HFFc6 (cell line): Measurements from ENCODE around the gene RSL1D1. TPM values are rescaled to one million over a fixed set of nuclear protein-coding genes. Genes with fewer than 3 reads are reported as not detected.

Experiments used
- DNase-seq: peaks from one replicate; pipeline ENCODE4 v3.0.0-alpha.2; 2018
- H3K27ac Mint-ChIP-seq: 2 replicates; pipeline ENCODE4 v1.8.0; 2020; ENCODE audit warnings: mild to moderate bottlenecking, mixed read lengths
- H3K27me3 Mint-ChIP-seq: 2 replicates; pipeline ENCODE4 v1.8.0; 2021; ENCODE audit warnings: mild to moderate bottlenecking, moderate library complexity, mixed read lengths; ENCODE audit not compliant: insufficient read depth
- H3K36me3 Mint-ChIP-seq: 2 replicates; pipeline ENCODE4 v1.8.0; 2021; ENCODE audit warnings: low read depth, mixed read lengths
- H3K4me1 Mint-ChIP-seq: 2 replicates; pipeline ENCODE4 v1.8.0; 2020; ENCODE audit warnings: low read depth, mixed read lengths
- H3K4me3 Mint-ChIP-seq: 2 replicates; pipeline ENCODE4 v1.8.0; 2020; ENCODE audit warnings: mild to moderate bottlenecking, moderate library complexity, mixed read lengths
- H3K9me3 Mint-ChIP-seq: 2 replicates; pipeline ENCODE4 v1.8.0; 2020; ENCODE audit warnings: mild to moderate bottlenecking, mixed read lengths
- total RNA-seq, 6 experiments: library from RNA; stranded (reverse); fragmentation: NEBNext Ultra II Directional; extraction: Animal tissue kit (Norgen Biotek cat#: 25700); gene quantifications; 2 replicates in 1 of 6; 3 replicates in 5 of 6; pipeline ENCODE4 v1.2.3, GENCODE V29; 2021
- TF ChIP-seq, protein P1 (sequence below): fragments of 200-600 bp; sonication (generic); IDR thresholded peaks from 2 replicates; pipeline ENCODE4 v1.5.0; 2021; ENCODE audit warnings: antibody characterized with exemption, mild to moderate bottlenecking

The RSL1D1 gene
- total RNA-seq, 6 experiments from 2014 or later = 151 to 193 (median 168) TPM

DNA sequence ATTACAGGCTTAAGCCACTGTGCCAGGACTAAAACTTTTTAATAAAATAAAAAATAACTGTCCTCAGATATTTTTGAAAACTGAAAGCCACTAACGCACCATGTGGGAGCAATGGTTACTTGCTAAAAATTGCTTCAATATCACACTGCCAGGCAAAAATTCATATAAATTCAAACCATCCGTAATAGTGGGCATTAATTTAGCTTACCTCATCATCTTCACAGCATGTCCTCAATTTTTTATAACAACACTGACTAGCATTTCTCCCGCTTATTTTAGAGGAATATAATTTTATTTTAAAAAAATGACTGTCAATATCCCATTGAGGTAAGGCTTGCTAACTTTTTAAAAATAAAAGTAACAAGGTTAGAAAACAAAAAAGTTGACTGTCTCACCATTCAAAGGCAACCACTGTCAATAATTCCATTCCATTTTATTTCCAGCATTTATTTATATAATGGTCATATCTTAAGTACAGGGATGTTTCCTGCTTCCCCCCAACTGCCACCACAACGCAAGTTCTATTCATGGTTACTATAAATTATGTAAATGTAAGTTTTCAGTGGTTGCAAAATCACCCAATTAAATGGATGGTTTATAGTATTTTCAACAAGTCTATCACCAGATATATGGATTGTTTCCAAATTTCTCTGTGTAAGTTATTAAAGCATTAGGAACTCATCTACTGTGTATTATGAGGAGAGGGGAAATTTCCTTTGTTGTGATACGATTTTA is 39.1 kb upstream of the RSL1D1 start:
- DNase-seq = no peak
- H3K36me3 Mint-ChIP-seq = peaks cover 32% of the 10 kb centered on the region
- H3K27me3 Mint-ChIP-seq = no peaks in the 10 kb centered on the region
- TF ChIP-seq, protein P1, sequence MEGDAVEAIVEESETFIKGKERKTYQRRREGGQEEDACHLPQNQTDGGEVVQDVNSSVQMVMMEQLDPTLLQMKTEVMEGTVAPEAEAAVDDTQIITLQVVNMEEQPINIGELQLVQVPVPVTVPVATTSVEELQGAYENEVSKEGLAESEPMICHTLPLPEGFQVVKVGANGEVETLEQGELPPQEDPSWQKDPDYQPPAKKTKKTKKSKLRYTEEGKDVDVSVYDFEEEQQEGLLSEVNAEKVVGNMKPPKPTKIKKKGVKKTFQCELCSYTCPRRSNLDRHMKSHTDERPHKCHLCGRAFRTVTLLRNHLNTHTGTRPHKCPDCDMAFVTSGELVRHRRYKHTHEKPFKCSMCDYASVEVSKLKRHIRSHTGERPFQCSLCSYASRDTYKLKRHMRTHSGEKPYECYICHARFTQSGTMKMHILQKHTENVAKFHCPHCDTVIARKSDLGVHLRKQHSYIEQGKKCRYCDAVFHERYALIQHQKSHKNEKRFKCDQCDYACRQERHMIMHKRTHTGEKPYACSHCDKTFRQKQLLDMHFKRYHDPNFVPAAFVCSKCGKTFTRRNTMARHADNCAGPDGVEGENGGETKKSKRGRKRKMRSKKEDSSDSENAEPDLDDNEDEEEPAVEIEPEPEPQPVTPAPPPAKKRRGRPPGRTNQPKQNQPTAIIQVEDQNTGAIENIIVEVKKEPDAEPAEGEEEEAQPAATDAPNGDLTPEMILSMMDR = no peak
- no peaks in the 10 kb centered on the region for H3K4me1 Mint-ChIP-seq
- H3K27ac Mint-ChIP-seq = no peak overlapping the region
- no peak overlapping the region for H3K4me3 Mint-ChIP-seq
- H3K9me3 Mint-ChIP-seq = no peaks in the 10 kb centered on the region

DNA sequence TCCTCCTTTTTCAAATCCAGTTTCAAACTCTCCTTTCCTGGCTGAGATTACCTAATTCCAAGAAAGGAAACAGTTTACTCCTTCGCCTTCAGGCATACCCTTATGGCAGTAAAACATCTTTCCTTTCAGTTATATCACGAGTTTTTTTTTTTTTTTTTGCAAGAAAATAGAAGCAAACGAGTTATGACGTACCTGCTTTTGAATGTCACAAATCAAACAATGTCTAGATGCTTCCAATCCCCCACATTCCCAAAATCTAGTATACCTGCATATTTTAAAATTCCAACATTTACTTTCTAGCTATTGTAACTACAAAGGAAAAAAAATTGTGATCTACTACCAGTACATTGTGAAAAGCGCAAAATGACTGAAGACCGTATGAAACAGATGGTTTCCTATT is 35.5 kb upstream of the RSL1D1 start:
- TF ChIP-seq, protein P1 = no peak
- H3K9me3 Mint-ChIP-seq = no peaks in the 10 kb centered on the region
- H3K27me3 Mint-ChIP-seq = no peaks in the 10 kb centered on the region; the same call in 1 of the 2 replicates
- DNase-seq = no peak
- no peak overlapping the region for H3K27ac Mint-ChIP-seq
- peaks cover 22% of the 10 kb centered on the region for H3K36me3 Mint-ChIP-seq
- H3K4me3 Mint-ChIP-seq = no peak overlapping the region
- H3K4me1 Mint-ChIP-seq = no peaks in the 10 kb centered on the region

DNA sequence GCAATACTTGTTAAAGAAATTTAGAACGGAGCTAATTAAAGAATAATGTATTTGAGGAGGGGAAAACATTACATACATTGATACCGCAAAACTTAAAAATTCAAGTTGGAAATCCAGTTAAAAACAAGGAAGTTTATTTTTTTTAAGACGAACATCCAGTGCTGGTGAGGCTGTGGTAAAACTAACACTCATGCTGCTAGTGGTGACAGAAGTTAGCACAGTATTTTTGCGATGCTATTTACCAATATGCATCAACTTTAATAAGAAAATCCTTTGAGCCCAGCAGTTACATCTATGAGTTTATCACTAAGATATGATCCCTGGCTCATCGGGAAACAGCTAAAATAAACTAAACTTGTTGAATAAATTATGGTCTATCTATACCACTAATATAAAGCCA is 32.7 kb upstream of the RSL1D1 start:
- DNase-seq = no peak
- peaks cover 25% of the 10 kb centered on the region for H3K36me3 Mint-ChIP-seq
- no peaks in the 10 kb centered on the region; the same call in 1 of the 2 replicates for H3K27me3 Mint-ChIP-seq
- no peak overlapping the region for H3K27ac Mint-ChIP-seq
- H3K9me3 Mint-ChIP-seq = no peaks in the 10 kb centered on the region
- no peaks in the 10 kb centered on the region for H3K4me1 Mint-ChIP-seq
- H3K4me3 Mint-ChIP-seq = no peak overlapping the region
- TF ChIP-seq, protein P1 = no peak

DNA sequence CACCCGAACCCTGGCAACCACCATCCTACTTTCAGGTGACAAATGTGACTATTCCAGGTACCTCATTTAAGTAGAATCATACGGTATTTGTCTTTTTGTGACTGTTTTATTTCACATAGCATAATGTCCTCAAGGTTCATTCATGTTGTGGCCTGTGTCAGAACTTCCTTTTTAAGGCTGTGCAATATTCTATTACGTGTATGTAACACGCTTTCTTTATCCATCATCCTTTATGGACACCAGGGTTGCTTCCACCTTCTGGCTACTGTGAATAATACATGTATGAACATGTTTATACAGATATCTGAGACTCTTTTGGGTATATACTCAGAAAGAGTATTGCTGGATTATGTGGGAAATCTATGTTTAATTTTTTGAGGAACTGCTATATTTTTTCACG is 28.7 kb upstream of the RSL1D1 start:
- peaks cover 13% of the 10 kb centered on the region for H3K36me3 Mint-ChIP-seq
- H3K27ac Mint-ChIP-seq = no peak overlapping the region

DNA sequence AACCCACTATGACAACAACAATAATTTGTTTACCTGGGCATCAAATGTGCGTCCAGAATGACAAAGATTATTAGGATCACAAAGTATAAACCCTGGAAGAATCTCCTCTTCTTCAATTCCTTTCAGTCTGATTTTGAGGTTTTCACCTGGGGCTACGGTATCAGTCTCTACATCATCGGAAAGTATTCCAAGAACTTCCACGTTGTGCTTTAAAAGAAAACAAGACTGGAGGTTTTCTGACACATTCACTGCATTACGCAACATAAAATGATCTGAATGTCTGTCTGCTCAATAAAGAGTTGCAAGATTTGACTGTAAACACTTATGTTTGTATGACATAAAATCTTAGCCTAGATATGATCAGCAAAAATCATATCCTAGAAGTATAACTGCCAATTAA is 26.0 kb upstream of the RSL1D1 start:
- no peaks in the 10 kb centered on the region for H3K9me3 Mint-ChIP-seq
- no peak overlapping the region for H3K27ac Mint-ChIP-seq
- H3K27me3 Mint-ChIP-seq = no peaks in the 10 kb centered on the region
- TF ChIP-seq, protein P1 = no peak
- H3K36me3 Mint-ChIP-seq = peaks cover 21% of the 10 kb centered on the region
- DNase-seq = no peak
- peaks cover 12% of the 10 kb centered on the region for H3K4me1 Mint-ChIP-seq
- H3K4me3 Mint-ChIP-seq = no peak overlapping the region

More for the DNA sequence above, 28.7 kb upstream of the RSL1D1 start:
- Mint-ChIP-seq H3K9me3 (no peaks in the 10 kb centered on the region), H3K27me3 (no peaks in the 10 kb centered on the region; the same call in 1 of the 2 replicates), H3K4me1 (peaks cover 7% of the 10 kb centered on the region), H3K4me3 (no peak overlapping the region)
- TF ChIP-seq, protein P1 = 0 out of 2 replicates have a peak, but pooled peaks have one; percentile 11
- no peak for DNase-seq
